ENCODE results near the gene KCNC2.

Gene KCNC2

GRCh38 chr12:75137896-75138295 is 71.7 kb downstream of the KCNC2 start:
- no peak overlapping the region for H3K4me3 ChIP-seq
- TF ChIP-seq CTCF (IDR thresholded peaks at IDR 0.05) = no peak
- no peak overlapping the region for H3K27ac ChIP-seq
- DNase-seq (ENCODE audit: low spot score) = no peak

DNA sequence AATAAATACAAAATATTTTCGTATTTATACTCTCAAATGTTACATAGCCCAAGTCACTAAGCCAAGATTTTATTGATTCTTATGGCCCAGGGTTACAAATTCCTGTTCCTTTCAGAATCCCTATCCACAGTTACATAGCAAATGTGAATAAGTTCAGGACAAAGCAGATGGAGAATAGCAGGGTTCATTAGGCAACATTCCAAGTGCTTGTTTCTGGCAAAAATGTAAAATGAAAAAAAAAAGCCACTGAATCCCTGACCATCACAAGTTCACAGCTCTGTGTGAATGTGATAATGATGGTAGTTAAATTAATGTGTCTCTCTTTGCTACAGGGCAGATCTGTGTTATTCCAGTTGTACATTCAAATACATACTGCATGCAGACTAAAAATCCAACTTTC is 74.6 kb downstream of the KCNC2 start:
- H3K4me3 ChIP-seq = no peak overlapping the region
- DNase-seq (ENCODE audit: low spot score) = no peak
- H3K27ac ChIP-seq = no peak overlapping the region
- no peak for TF ChIP-seq CTCF (IDR thresholded peaks at IDR 0.05)

- no peak for TF ChIP-seq CTCF (IDR thresholded peaks at IDR 0.05)
- no peak for DNase-seq (ENCODE audit: low spot score)
- H3K27ac ChIP-seq = no peak overlapping the region
- no peak overlapping the region for H3K4me3 ChIP-seq
Measured at GRCh38 chr12:75130811-75131210, 78.8 kb downstream of the KCNC2 start.

GRCh38 chr12:75129275-75129674 is 80.4 kb downstream of the KCNC2 start:
- H3K4me3 ChIP-seq = no peak overlapping the region
- H3K27ac ChIP-seq = no peak overlapping the region
- no peak for TF ChIP-seq CTCF (IDR thresholded peaks at IDR 0.05)
- DNase-seq (ENCODE audit: low spot score) = no peak

DNA sequence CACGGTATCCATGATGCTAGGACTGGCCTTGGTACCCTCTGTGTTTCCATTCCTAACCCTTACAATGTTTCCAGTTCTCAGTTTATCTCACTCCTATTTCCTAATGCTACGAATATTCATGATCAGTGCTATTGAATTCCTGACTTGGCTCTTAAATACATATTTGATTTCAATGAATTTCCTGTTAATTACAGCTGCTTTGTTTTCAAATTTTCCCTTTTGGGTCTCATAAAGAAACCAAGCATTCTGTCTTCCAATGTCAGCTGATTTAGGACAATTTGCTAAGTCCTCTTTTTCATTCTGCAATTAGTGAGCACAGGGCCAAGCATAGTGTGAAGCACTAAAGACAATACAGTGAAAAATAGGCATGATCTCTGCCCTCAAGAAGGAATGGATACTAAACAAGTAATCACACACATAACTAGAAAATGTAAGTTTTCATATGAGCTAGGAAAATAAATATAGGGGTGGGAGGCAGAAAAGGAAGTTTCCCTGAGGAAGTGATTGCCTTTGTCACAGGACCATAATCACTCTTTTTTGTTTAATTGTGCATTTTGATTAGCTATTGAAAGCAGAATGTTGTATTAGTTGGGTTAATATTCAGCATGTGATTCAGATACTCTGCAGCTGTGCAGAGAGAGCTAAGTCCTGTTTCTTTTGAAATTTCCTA is 88.5 kb downstream of the KCNC2 start:
- no peak overlapping the region for H3K4me3 ChIP-seq
- no peak overlapping the region for H3K27ac ChIP-seq
- no peak for TF ChIP-seq CTCF (IDR thresholded peaks at IDR 0.05)
- DNase-seq (ENCODE audit: low spot score) = no peak

GRCh38 chr12:75120311-75120711 is 89.3 kb downstream of the KCNC2 start:
- Histone ChIP-seq H3K4me3 (no peak overlapping the region), H3K27ac (no peak overlapping the region)
- TF ChIP-seq CTCF (IDR thresholded peaks at IDR 0.05) = no peak
- DNase-seq (ENCODE audit: low spot score) = no peak

- no peak for TF ChIP-seq CTCF (IDR thresholded peaks at IDR 0.05)
- Histone ChIP-seq H3K4me3 (no peak overlapping the region), H3K27ac (no peak overlapping the region)
- no peak for DNase-seq (ENCODE audit: low spot score)
Measured at GRCh38 chr12:75116646-75117198, 92.9 kb downstream of the KCNC2 start.
